Ramos (cell line): Measurements from ENCODE around the gene FAM107A.

Source experiments
- in situ Hi-C: fragments of 300-500 bp; cut with MboI; formaldehyde crosslinking; loops from one replicate; pipeline ENCODE4 v1.14.3; 2022; ENCODE audit warnings: low sequenced_read_pairs; ENCODE audit not compliant: unreplicated experiment

FAM107A gene, protein sequence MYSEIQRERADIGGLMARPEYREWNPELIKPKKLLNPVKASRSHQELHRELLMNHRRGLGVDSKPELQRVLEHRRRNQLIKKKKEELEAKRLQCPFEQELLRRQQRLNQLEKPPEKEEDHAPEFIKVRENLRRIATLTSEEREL

DNA sequence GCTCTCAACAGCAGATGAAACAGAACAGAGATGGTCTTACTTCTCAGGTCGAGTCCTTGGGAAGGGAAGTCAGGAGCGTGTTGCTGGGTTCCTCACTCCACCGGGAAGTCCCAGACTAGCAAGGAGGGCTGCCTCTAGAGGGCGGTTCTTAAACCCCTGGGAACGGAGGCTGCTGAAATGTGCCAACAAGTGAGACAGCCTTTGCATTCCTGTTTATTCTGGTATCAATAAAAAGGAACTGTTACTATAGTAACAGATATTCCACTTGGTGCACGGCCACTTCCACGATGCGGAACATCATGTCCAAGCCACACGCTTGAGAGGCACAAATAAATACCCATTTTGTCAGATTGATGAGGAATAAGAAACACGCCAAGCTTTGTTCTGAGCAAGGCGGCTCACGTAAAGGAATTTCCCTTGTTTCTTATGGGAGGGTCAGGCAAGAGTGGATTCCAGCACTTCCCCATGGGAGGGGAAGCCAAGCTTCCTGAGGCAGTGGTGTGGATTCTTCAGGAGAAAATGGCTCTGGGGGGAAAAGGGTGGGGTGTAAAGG is at the start of gene FAM107A:
Gene FAM107A, minus strand, starts transcription at position 123 of the 553 bp plus-strand sequence. CDS start 7,531 bp downstream, outside the sequence.
- in situ Hi-C loops: no loop called here

DNA sequence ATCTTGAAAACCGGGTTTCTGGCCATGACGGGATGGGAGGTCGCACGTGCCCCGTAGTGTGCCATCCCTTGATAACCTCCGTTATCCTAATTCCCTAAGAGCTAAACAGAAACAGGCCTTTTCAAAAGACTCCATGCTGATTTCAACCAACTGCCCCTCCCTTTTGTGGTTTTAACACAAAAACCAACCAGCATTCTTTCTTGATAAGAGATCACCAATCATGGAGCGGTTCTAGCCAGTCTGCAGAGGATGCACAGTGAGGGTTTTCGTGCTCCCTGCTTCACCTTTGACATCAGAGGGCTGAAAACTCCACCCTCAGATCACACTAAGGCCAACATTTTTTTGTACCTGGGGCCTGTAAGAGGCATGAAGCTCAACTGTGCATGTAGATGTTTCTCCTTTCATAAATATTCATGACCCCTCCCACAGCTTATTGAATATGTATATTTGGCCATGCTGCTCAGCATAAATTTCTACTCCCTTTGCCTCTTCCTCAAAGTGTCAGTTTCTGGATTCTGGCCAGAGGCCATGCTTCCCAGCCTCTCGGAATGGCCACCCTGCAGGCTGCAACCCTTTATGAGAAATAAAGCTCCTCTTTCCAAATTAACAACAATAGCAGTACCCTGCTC is 48.1 kb upstream of the FAM107A start:
- in situ Hi-C loops: no loop called here

DNA sequence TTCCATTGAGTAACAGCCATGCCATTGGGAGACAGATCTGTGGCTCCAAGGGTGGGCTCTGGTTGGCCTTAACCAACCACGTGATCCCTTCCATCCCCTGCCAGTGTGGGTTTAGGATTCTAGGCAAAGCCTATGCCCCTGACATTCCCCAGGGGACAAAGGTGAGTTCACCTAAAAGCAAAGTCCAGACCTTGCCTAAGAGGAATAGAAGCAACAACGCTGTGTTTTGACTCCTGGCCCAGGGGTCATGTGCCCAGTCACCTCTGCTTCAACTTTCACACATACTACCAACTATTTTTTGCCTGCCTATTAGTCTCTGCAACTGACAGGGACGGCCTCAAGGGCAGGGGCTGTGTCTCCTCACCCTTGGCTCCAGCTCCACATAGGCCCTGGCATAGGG is 47.4 kb upstream of the FAM107A start:
- in situ Hi-C loops: no loop called here

DNA sequence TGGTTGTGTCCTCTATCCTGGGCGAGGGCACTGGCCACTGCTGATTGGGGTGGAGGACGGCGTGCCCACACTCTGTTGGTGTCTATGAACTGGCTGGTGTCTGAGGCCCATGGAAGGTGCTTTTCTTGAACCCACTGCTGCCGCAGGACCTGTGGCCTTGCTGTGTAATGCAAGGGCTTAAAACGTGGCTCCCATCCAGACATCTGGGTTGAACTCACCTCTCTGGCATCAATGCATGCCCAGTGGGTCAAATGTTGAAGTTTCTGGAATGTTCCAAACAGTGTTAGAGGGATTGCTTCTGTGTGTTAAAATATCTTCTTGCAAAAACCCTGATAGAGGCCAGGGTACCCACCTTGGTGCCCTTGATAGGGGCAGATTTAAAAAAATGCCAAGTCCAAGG is 46.8 kb upstream of the FAM107A start:
- in situ Hi-C loops: no loop called here

DNA sequence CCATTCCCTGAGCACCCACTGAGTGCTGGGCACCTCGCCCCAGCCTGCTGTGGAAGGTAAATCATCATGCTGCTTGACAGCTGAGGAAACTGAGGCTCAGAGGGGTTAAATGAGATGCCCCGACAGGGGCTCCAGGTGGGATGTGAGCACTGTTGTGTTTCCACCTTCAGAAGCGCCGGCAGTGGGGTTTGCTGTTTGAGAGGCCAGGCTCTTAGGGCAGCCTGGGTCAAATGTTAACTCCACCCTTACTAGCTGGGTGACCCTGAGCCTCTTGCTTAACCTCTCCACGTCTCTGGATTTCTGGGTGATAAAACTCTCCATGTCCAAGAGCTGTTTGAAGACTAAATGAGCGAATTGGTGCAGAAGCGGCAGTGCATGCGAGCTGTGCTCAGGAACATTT is 46.3 kb upstream of the FAM107A start:
- in situ Hi-C loops: no loop called here

DNA sequence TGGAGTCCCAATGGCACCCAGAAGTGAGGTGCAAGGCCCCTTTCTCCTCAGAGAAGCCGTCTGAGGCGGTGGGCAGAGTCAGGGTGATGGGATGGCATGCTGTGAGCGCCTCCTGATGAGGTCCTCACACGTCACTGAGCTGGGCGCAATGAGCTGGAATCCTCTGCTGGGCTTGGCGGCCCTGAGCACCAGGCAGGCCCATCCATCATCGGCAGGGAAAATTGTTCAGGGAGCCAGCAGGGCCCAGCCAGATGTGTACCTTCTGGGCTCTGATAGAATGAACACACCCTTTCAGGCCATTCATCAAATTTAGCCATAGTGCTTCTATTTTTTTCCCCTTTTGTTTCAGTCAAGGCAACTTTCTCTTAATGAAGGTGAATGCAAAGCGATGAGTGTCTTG is 45.7 kb upstream of the FAM107A start:
- in situ Hi-C loops: no loop called here

DNA sequence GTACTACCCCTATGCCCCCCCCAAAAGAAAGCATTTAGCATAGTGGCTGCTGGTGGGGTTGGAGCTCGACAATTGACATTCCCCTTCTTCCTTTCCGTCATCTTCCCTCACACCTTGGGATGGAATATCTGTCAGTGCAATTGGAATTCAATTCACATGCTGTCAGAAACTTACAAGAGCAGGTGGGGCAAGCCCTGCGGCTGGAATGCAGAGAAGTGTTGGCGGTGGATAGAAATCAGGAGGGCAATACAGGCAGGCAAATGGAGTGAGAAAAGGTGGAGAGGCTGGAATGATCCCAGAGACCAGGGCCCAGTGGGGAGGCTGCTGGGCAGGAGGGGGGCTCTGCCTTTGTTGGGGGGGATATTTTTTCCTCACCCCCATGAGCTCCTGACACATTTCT is 45.2 kb upstream of the FAM107A start:
- in situ Hi-C loops: no loop called here

DNA sequence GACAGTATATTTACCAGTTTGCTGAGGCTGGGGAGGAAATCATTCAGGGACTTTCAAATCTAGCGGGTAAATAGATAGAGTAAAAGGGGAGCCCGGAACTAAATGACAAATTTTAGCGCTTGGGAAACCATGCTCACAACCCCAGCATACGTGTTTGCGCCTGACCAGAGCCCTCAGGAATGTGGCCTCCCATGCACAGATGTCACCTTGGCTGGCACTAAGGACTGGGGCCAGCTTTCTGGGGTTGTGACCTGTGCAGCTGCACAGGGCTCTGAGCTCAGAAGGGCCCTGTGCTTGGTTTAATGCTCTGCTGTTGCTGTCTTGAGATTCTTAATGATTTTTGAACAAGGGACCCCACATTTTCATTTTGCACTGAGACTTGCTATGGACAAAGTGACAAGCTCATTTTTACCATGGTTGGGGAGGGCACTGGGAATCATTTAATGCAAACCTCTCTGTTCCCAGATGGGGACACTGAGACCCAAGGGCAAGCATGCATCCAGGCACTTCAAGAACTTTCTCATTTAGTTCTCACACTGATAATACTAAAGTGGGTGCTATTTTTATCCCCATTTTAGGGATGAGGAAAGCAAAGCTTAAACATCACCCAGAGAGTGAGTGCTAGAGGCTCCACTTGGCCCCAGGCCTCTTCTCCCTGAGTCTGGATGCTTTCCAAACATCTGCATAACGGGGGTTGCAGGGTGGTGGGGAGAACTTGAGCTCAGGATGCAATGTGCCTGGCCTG is 44.1 kb upstream of the FAM107A start:
- in situ Hi-C loops: no loop called here

DNA sequence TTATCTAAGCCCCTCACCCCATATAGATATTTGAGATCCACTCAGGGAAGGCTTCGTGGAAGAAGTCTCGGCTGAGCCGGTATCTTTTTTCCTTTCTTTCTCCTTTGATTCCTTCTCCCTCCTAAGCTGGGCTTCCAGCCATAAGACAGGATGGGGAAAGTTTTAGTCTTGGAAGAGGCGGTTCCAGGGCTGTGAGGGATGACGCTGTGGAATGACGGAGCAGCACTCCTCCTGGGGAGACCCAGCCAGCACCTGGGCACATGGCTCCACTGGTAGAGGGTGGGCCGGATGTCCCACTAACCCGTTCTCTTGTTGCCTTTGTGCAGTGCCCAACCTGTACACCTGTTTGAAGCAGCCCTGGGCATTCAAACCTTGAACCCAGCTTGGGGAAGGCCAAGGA is 43.2 kb upstream of the FAM107A start:
- in situ Hi-C loops: no loop called here

DNA sequence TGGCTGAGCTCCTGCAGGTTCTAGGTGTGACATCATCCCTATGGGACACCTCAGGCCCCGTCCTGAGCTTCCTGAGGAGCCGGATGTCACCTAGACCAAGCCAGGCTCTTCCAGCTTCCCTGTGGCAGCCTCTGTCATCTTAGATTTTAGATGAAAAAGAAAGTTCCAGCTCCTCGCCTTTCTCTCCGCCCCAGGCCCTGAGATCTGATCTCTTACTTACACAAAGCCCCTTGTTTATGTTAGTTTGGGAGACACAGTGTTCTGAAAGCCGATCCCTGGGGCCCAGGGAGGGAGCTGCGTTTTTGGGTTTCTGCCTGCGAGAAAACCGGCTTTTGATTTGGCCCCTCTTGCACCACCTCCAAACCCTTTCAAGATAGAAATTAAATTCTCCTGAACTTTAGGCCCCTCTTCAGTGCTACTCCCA is 40.2 kb upstream of the FAM107A start:
- in situ Hi-C loops: no loop called here

DNA sequence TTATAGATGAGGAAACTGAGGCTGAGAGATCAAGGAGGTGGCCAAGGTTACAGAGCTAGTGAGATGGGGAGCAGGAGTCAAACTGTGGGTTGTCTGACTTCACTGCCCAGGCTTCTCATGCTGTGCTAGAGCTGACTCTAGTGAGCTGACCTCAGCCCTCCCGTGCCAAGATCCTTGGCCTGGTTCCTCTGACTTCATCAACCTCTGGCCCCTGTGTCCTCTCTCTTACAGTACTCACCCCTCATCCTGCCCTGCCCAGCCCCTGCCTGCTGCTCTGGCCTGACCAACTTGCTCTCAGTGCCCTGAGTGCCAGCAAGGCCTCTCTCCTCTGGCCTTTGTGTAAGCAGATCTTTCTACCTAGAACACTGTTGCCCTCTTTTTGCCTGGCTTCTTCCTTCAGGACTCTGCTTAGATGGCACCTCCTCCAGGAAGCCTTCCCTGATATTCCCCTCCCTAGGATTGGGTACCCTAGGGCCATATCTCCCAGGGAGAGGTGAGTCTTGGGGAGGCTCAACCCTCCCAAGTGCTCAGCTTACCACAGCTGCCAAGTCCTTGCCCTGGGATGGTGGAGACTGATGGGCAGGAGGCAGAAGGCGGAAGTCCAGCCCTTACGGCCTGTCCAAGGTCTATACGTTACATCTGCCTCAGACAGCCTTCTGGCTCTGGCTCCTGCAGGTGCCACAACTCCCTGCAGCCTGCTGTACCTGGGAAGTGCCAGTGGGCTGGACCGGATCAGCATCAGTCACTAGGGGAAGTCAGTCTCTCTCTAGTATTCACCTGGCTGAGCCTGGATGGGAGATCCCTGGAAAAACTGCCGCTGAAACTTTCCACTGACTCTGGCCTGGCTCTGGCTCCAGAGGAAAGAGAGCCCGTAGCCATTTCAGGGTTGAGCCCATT is 36.3 kb upstream of the FAM107A start:
- in situ Hi-C loops: no loop called here

DNA sequence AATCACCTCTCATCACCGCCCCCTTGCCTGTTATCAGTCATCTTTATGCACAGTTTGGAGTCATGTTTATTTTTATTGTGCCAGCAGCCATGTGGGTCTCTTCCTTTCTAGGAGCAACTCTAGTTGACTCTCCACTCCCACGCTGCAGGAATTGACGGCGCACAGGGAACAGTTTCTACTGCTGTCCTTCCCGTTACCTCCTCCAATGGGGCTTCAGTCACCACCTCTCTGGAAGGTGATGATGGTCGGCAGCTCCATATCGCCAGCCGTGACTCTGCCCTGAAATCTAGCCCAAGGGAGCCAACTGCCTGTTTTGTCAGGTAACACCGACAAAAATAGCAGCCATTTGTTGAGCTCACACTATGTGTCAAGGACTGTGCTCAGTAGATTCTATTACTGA is 35.6 kb upstream of the FAM107A start:
- in situ Hi-C loops: no loop called here

DNA sequence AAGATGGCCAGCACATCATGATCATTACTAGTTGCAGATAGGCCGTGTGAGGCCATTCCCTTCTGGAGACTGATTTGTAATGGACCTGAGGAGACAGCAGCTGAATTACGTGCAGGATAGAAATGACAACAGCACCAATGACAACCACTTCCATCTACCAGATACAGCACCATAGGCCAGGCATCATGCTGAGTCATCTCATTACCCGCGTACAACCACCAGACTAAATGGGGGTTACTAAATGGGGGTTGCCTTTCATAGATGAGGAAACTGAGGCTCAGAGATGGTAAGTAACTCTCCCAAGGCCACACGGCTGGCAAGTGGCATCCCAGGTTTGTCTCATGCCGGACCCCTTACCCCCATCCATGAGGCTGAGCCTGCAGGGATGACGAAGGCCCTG is 32.8 kb upstream of the FAM107A start:
- in situ Hi-C loops: no loop called here

DNA sequence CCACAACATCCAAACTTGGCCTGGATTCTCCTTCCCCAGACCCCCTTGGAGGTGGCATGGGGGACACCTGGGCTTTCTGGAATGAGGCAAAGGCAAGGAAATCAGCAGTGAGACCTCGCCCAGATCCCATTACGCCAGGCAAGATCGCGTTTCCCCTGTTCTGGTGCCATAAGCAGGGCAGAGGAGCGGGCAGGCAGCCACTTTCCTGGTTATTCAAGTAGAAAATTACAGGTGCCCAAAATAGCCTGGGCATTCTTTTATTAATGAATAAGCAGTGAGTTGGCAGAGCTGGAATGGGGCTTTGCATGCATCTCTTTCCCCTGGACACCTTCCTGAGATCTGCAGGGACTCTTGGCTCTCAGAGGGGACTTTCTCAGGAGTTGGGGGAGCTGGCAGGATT is 31.5 kb upstream of the FAM107A start:
- in situ Hi-C loops: no loop called here

DNA sequence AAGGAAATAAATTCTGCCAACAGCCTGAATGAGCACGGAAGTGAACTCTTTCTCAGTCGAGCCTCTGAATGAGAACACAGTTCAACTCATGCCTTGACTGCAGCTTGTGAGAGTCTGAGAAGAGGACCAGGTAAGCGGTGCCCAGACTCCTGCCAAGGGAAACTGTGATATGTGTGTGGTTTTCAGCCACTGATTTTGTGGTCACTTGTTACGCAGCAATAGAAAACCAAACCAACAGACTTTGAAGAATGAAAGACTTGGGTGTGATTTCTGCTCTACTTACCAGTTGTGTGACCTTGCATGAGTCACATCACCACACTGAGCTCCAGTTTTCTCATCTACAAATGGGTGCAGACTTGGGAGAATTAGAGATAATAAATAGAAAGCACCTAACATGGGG is 30.6 kb upstream of the FAM107A start:
- in situ Hi-C loops: no loop called here

DNA sequence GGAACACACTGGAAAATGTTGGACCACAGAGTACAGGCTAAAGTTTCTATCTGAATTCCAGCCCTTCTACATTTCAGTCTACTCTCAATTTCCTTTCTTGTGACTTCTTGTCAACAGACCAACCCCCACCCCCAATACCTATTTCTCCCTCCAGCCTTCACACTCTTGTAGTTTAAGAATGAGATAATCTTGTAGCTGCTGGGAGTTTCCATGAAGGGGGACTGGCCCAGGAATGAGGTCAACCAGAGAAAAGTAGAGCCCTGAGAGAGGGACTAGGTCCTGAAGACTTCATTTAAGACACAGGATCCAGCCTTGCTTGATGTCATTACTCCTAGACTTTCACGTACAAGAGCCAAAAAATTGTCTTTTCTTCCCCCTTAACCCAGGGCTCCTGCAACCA is 29.5 kb upstream of the FAM107A start:
- in situ Hi-C loops: no loop called here

DNA sequence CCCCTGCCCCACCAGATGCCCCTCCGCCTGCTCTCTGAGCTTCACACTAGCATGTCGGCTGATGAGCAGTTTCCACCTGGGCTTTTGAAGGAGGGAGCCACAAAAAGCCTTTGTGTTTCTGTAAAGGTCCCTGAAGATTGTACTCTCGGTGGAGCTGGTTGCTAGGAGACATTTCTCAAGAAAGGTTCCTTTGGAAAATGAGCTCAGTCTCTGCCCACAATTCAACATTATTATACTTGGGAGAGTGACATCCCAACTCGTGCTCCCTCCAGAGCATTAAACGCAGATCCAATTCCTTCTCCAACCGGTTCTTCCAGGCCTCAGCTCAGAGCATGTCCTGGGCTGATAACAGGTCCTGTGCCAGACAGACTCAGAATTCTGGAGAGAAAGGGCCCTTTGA is 26.8 kb upstream of the FAM107A start:
- in situ Hi-C loops: no loop called here

DNA sequence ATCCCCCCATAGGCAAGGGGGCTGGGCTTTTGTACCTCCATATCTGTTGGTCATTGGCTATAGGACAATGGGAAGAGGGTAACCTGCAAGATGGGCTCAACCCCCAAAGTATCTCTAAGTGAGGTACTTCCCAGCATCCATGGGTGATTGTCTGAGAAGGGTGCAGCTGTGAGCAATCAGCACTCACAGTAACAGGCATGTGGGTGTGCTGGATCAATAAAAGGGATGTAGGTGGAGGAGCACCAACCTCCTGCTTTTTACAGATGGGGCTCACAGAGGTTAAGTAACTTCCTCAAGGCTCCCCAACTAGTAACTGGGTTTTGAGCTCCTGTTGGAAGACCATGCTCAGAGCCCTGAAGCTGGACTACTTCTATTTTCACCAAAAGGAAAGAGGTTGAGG is 26.4 kb upstream of the FAM107A start:
- in situ Hi-C loops: no loop called here

DNA sequence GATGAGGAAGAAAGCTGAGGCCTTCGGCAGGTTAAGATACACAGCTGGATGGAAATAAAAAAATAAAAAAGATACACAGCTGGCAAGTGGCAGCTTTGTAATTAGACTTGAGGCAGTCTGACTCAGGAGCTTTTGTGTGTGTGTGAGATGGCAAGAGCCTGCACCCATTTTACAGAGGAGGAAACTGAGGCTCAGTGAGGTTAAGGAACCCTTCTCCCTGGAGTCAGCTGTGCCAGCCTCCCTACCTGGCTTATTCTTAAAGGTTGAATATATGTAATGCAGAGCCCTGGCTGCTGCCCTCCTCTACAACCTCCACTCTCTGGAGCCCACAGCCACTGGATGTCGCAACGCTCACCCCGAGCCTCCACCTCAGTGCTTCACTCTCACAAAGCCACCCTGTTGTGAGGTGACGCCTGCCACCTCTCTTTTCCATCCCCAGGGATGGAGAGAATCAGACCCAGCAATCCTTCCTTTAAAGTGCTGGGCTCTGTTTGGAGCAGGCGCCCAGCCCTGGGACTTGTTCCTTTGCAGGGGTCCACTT is 20.6 kb upstream of the FAM107A start:
- in situ Hi-C loops: no loop called here

DNA sequence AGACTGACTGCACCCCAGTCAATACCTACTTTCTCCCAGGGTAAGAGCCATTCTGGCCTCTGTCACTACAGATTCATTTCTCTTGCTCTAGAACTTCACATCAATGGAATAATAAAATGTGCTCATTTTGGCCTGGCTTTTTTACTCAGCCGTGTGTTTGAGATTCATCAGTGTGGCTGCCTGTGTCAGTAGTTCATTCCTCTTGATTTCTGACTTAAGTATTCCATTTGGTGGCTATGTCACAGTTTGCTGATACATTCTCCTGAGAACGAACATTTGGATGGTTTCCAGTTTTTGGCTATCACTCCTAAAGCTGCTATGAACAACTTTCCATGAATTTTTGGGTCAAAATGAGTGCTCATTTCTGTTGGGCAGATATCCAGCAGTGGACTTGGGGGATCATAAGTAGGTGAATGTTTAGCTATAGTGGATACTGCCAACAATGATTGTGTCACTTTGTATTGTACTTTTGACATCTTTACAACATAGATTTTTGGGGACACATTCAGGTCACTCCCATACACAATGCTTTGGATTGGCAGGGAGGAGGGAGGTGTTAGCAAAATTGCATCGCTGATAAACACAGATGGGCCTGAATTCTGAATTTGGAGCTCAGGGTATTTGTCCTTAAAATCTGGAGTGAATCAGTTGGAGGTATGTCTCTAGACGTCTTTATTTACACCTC is 19.8 kb upstream of the FAM107A start:
- in situ Hi-C loops: no loop called here
